C4-2B (cell line): ENCODE measurements around the gene DLG1.

Experiments used
- H3K27ac ChIP-seq: fragments of 450-650 bp; 2 replicates; pipeline ENCODE4 v1.5.1; 2017
- CTCF ChIP-seq: fragments of 450-650 bp; conservative IDR thresholded peaks from 2 replicates; pipeline ENCODE4 v1.5.1; 2017; ENCODE audit warnings: mild to moderate bottlenecking
- ZFX ChIP-seq: fragments of 450-650 bp; IDR thresholded peaks from 2 replicates; pipeline ENCODE4 v1.6.1; 2017

DLG1 gene

GRCh38 chr3:197149528-197149927 is 148.9 kb downstream of the DLG1 start:
- no peak overlapping the region for H3K27ac ChIP-seq

DNA sequence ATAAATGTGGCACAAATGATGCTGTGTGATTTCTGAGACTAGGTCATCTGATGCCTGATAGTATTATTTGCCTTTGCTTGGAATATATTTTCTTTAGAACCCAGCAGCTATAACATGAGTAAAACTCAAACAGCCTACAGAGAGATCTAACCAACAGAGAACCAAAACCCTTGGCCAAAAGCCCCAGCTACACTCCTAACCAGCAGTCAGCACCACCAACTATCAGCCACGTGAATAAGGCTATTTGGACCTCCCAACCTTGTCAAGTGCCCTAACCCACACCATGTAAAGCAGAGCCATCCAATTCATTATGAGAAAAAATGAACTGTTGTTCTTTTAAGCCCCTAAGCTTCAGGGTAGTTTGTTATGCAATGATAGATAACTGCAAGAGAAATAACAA is 154.2 kb downstream of the DLG1 start:
- no peak for TF ChIP-seq CTCF
- no peak for TF ChIP-seq ZFX
- H3K27ac ChIP-seq = no peak overlapping the region

More at GRCh38 chr3:197149528-197149927, 148.9 kb downstream of the DLG1 start:
- TF ChIP-seq ZFX = no peak
- no peak for TF ChIP-seq CTCF

- H3K27ac ChIP-seq = no peak overlapping the region
- TF ChIP-seq ZFX (no peak), CTCF (no peak)
Observed at GRCh38 chr3:197139586-197139985, 158.8 kb downstream of the DLG1 start.

GRCh38 chr3:197137751-197138150 is 160.7 kb downstream of the DLG1 start:
- no peak overlapping the region for H3K27ac ChIP-seq
- TF ChIP-seq CTCF (no peak), ZFX (no peak)

- TF ChIP-seq CTCF = no peak
- no peak for TF ChIP-seq ZFX
- no peak overlapping the region for H3K27ac ChIP-seq
Observed at GRCh38 chr3:197136744-197137143, 161.7 kb downstream of the DLG1 start.

GRCh38 chr3:197135212-197135611 is 163.2 kb downstream of the DLG1 start:
- TF ChIP-seq ZFX (no peak), CTCF (no peak)
- no peak overlapping the region for H3K27ac ChIP-seq

GRCh38 chr3:197132916-197133530 is 165.4 kb downstream of the DLG1 start:
- no peak overlapping the region for H3K27ac ChIP-seq
- TF ChIP-seq CTCF (no peak), ZFX (no peak)
